A673 (cell line): Measurements from ENCODE around the gene C1R. TPM values are rescaled to one million over a fixed set of nuclear protein-coding genes. Genes with fewer than 3 reads are reported as not detected.
A peak's percentile ranks its signal among the peaks of the same experiment; 100 is the strongest.
"Not testable (repeated sequence)": the region's sequence is repeated elsewhere in the genome, so short reads cannot be mapped to it uniquely, and the experiment has no call there.

ENCODE experiments used
- BruUV-seq: library from RNA; stranded (reverse); fragments of 400-500 nt; replicated peaks from 2 replicates; lab custom pipeline; 2021; lab: Mats Ljungman, UMichigan
- CTCF ChIA-PET: fragments of 300-600 bp; sonication (Branson Sonifier 250); formaldehyde crosslinking; loops from one replicate; lab custom pipeline; 2022; ENCODE audit warnings: antibody characterized with exemption; lab: Charles Lee
- POLR2A ChIA-PET: fragments of 300-600 bp; sonication (Branson Sonifier 250); formaldehyde crosslinking; loops from one replicate; lab custom pipeline; 2022; ENCODE audit warnings: antibody characterized with exemption; ENCODE audit not compliant: low non-redundant PET; lab: Charles Lee
- DNase-seq: peaks from one replicate; pipeline ENCODE4 v3.0.0-alpha.2; 2015; ENCODE audit warnings: low spot score
- H3K27ac ChIP-seq: fragments of 200-600 bp; sonication (generic); 2 replicates; pipeline ENCODE4 v1.5.1; 2016; ENCODE audit warnings: mixed run types, low read depth, mild to moderate bottlenecking, mixed read lengths, antibody characterized with exemption, low read length; ENCODE audit not compliant: poor library complexity, severe bottlenecking
- H3K27me3 ChIP-seq: fragments of 200-600 bp; sonication (generic); replicated peaks from 2 replicates; pipeline ENCODE4 v1.6.1; 2017; ENCODE audit warnings: mixed run types, low read depth, mild to moderate bottlenecking, mixed read lengths, antibody characterized with exemption, low read length; ENCODE audit not compliant: insufficient read depth, poor library complexity
- H3K36me3 ChIP-seq: fragments of 200-600 bp; sonication (generic); 2 replicates; pipeline ENCODE4 v1.6.1; 2016; ENCODE audit warnings: mixed run types, mild to moderate bottlenecking, mixed read lengths, antibody characterized with exemption, low read length; ENCODE audit not compliant: insufficient read depth, poor library complexity, severe bottlenecking
- H3K4me1 ChIP-seq: fragments of 200-600 bp; sonication (generic); 2 replicates; pipeline ENCODE4 v1.6.1; 2017; ENCODE audit warnings: mixed run types, mild to moderate bottlenecking, mixed read lengths, antibody characterized with exemption, low read length; ENCODE audit not compliant: insufficient read depth, poor library complexity, severe bottlenecking
- H3K4me3 ChIP-seq: fragments of 200-600 bp; sonication (generic); 2 replicates; pipeline ENCODE4 v1.5.1; 2016; ENCODE audit warnings: low read depth, mixed run types, mild to moderate bottlenecking, mixed read lengths, low read length; ENCODE audit not compliant: poor library complexity, severe bottlenecking
- H3K9me3 ChIP-seq: fragments of 200-600 bp; sonication (generic); 2 replicates; pipeline ENCODE4 v1.6.1; 2016; ENCODE audit warnings: mixed run types, low read depth, mild to moderate bottlenecking, mixed read lengths, antibody characterized with exemption, low read length; ENCODE audit not compliant: poor library complexity, severe bottlenecking
- CTCF ChIP-seq: fragments of 300-800, 200-600 bp; sonication (generic); conservative IDR thresholded peaks from 2 replicates; pipeline ENCODE4 v1.5.1; 2017; ENCODE audit warnings: low read depth, mild to moderate bottlenecking, antibody characterized with exemption, low read length, moderate library complexity, mixed read lengths
- EZH2 ChIP-seq: fragments of 200-600 bp; sonication (generic); IDR thresholded peaks from 2 replicates; pipeline ENCODE4 v1.6.1; 2017; ENCODE audit warnings: borderline replicate concordance, low read depth, mild to moderate bottlenecking, mixed read lengths, antibody characterized with exemption, low read length; ENCODE audit not compliant: poor library complexity, severe bottlenecking
- intact Hi-C: fragments of 100-400 bp; cut with micrococcal nuclease; formaldehyde crosslinking; loops from one replicate; pipeline ENCODE4 v1.10.0; 2022; ENCODE audit not compliant: unreplicated experiment
- total RNA-seq: library from RNA; stranded (reverse); gene quantifications from 2 replicates; pipeline ENCODE4 v1.2.3, GENCODE V29; 2021

The C1R gene
- total RNA-seq, 1 experiment from 2014 or later, result 10.9 TPM

GRCh38 chr12:7042842-7043241 is 49.4 kb downstream of the C1R start:
- H3K27ac ChIP-seq, result no peak overlapping the region
- DNase-seq, result peak; percentile 67
- H3K4me1 ChIP-seq, result no peaks in the 10 kb centered on the region
- intact Hi-C loops, result no loop called here
- BruUV-seq, result no TSS peak
- H3K4me3 ChIP-seq, result no peak overlapping the region
- H3K36me3 ChIP-seq, result no peaks in the 10 kb centered on the region
- H3K27me3 ChIP-seq, result no peaks in the 10 kb centered on the region
- peak; percentile 63 for TF ChIP-seq CTCF
- no peak for TF ChIP-seq EZH2
- H3K9me3 ChIP-seq, result no peaks in the 10 kb centered on the region
- ChIA-PET CTCF (no interaction called here), POLR2A (no interaction called here)

DNA sequence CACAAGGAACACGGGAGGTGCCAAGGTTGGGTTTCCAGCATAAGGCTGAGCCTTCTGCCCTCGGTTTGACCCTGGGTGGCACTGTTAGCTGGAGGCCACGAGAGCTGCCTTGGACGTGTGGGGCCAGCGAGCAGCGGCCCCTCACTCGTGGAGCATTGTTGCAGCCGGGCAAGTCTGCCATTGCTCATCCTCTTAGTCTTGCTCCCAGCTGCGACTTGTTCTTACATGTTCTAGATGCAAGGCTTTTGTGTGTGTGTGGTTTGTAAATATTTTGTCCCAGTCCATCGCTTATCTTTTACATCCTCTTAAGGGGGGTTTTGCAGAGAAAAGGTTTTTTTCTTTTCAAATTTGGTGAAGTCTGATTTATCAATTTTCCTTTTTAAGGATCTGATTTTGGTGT is 52.8 kb downstream of the C1R start:
- no peaks in the 10 kb centered on the region for H3K4me1 ChIP-seq
- H3K4me3 ChIP-seq, result no peak overlapping the region
- no peak for TF ChIP-seq EZH2
- no peak for TF ChIP-seq CTCF
- ChIA-PET CTCF (no interaction called here), POLR2A (no interaction called here)
- no peak overlapping the region for H3K27ac ChIP-seq
- H3K9me3 ChIP-seq, result no peaks in the 10 kb centered on the region
- no peaks in the 10 kb centered on the region for H3K27me3 ChIP-seq
- no peak for DNase-seq
- intact Hi-C loops, result no loop called here
- no peaks in the 10 kb centered on the region for H3K36me3 ChIP-seq
- BruUV-seq, result no TSS peak

DNA sequence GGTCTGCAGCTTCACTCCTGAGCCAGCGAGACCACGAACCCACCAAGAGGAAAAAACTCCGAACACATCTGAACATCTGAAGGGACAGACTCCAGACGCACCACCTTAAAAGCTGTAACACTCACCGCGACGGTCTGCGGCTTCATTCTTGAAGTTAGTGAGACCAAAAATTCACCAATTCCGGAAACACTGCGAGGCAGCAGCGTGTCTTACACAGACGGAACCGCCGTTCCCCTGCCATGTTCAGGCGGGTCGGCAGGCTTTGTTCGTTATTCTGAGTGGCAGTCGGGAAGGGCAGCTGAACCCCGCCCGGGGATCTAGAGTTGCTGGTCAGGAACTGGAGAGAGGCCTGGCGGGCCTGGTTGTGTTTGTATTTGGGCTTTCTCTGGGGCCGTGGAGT is 53.7 kb downstream of the C1R start:
- Histone ChIP-seq H3K36me3 (no peaks in the 10 kb centered on the region), H3K27me3 (no peaks in the 10 kb centered on the region), H3K9me3 (no peaks in the 10 kb centered on the region), H3K4me3 (no peak overlapping the region), H3K4me1 (no peaks in the 10 kb centered on the region), H3K27ac (no peak overlapping the region)
- POLR2A ChIA-PET, result no interaction called here
- no TSS peak for BruUV-seq
- CTCF ChIA-PET, result no interaction called here
- TF ChIP-seq EZH2 (no peak), CTCF (no peak)
- DNase-seq, result no peak
- intact Hi-C loops, result no loop called here

- H3K27me3 ChIP-seq, intact Hi-C loops, CTCF ChIA-PET, POLR2A ChIA-PET, DNase-seq, H3K4me3 ChIP-seq, BruUV-seq, H3K4me1 ChIP-seq, H3K27ac ChIP-seq, H3K36me3 ChIP-seq, H3K9me3 ChIP-seq: not testable (repeated sequence)
Measured at GRCh38 chr12:7037411-7037810, 54.8 kb downstream of the C1R start.
